Keratinocyte (primary cell): Measurements from ENCODE around the gene NIPBL. TPM values are rescaled to one million over a fixed set of nuclear protein-coding genes. Genes with fewer than 3 reads are reported as not detected.

Experiments
- DNase-seq: peaks from one replicate; pipeline ENCODE4 v3.0.0-alpha.2; 2011; ENCODE audit warnings: low read depth, missing footprints, low spot score
- FAIRE-seq: peaks from 2 replicates; lab custom pipeline; 2011; peaks lifted over from hg19 to GRCh38; lab: Jason Lieb, UNC
- H2AFZ ChIP-seq: 2 replicates; pipeline ENCODE4 v1.6.0; 2012; ENCODE audit warnings: low read length, control low read depth, inconsistent platforms; ENCODE audit not compliant: control insufficient read depth
- H3K27ac ChIP-seq: 2 replicates; pipeline ENCODE4 v1.5.1; 2011; ENCODE audit warnings: low read length; ENCODE audit not compliant: control insufficient read depth, insufficient read depth
- H3K27me3 ChIP-seq: 3 replicates; pipeline ENCODE4 v1.6.0; 2011; ENCODE audit warnings: low read length; ENCODE audit not compliant: control insufficient read depth, insufficient read depth; ENCODE audit errors: extremely low read depth
- H3K36me3 ChIP-seq, 2 experiments: 2 replicates in 1 of 2; 3 replicates in 1 of 2; pipeline ENCODE4 v1.5.1; 2011; ENCODE audit warnings: low read length in 2 of 2, mild to moderate bottlenecking in 1 of 2; ENCODE audit not compliant: control insufficient read depth in 2 of 2, insufficient read depth in 2 of 2; ENCODE audit errors: extremely low read depth in 1 of 2
- H3K4me1 ChIP-seq: 3 replicates; pipeline ENCODE4 v1.5.1; 2011; ENCODE audit warnings: low read length; ENCODE audit not compliant: control insufficient read depth, insufficient read depth; ENCODE audit errors: extremely low read depth
- H3K4me2 ChIP-seq: 3 replicates; pipeline ENCODE4 v1.6.0; 2011; ENCODE audit warnings: low read depth, low read length; ENCODE audit not compliant: control insufficient read depth, insufficient read depth; ENCODE audit errors: extremely low read depth
- H3K4me3 ChIP-seq, 3 experiments: fragments of 200-600 bp in 1 of 3; sonication (generic) in 1 of 3; 2 replicates in 2 of 3; 3 replicates in 1 of 3; pipeline ENCODE4 v1.5.1; 2011 to 2016; ENCODE audit warnings: low read length in 3 of 3, mild to moderate bottlenecking in 3 of 3, control low read depth in 2 of 3, inconsistent platforms in 1 of 3, low read depth in 1 of 3, mixed read lengths in 1 of 3, mixed run types in 1 of 3, moderate library complexity in 1 of 3; ENCODE audit not compliant: control insufficient read depth in 2 of 3, insufficient read depth in 2 of 3; ENCODE audit errors: extremely low read depth in 1 of 3
- H3K79me2 ChIP-seq: 2 replicates; pipeline ENCODE4 v1.6.0; 2012; ENCODE audit warnings: low read length; ENCODE audit not compliant: control insufficient read depth, insufficient read depth
- H3K9ac ChIP-seq: 3 replicates; pipeline ENCODE4 v1.6.0; 2011; ENCODE audit warnings: low read length; ENCODE audit not compliant: control insufficient read depth, insufficient read depth; ENCODE audit errors: extremely low read depth
- H3K9me1 ChIP-seq: 3 replicates; pipeline ENCODE4 v1.6.0; 2011; ENCODE audit warnings: low read length; ENCODE audit not compliant: control insufficient read depth, insufficient read depth; ENCODE audit errors: extremely low read depth
- H3K9me3 ChIP-seq: 2 replicates; pipeline ENCODE4 v1.5.1; 2012; ENCODE audit warnings: low read depth, low read length; ENCODE audit not compliant: control insufficient read depth
- H4K20me1 ChIP-seq: 3 replicates; pipeline ENCODE4 v1.6.0; 2011; ENCODE audit warnings: low read length; ENCODE audit not compliant: control insufficient read depth, insufficient read depth; ENCODE audit errors: extremely low read depth
- EZH2 ChIP-seq: IDR thresholded peaks from one replicate; pipeline ENCODE4 v1.6.1; 2012; ENCODE audit warnings: inconsistent platforms, mild to moderate bottlenecking, low read length, moderate library complexity
- dilution Hi-C: fragments of 300-500 bp; cut with MboI; formaldehyde crosslinking; loops from one replicate; pipeline ENCODE4 v1.7.0; 2020; ENCODE audit warnings: low sequenced_read_pairs; ENCODE audit not compliant: extremely low pct_ligation_motif_present
- polyA plus RNA-seq, 5 experiments: library from polyadenylated mRNA; depleted of rRNA in 3 of 5; stranded (reverse) in 3 of 5; stranded (forward) in 1 of 5; unstranded in 1 of 5; fragments of >200 nt; gene quantifications; 1 replicate in 1 of 5; 2 replicates in 3 of 5; 3 replicates in 1 of 5; pipeline versions ENCODE4 v1.2.1 to v1.2.3, GENCODE V29; 2011 to 2012; ENCODE audit warnings: missing spikeins in 2 of 5, low read depth in 1 of 5, low replicate concordance in 1 of 5
- TF ChIP-seq, protein P1 (sequence below), 3 experiments: IDR thresholded peaks in 1 of 3; conservative IDR thresholded peaks in 1 of 3; optimal IDR thresholded peaks in 1 of 3; 2 replicates in 2 of 3; 3 replicates in 1 of 3; pipeline versions ENCODE3 to v1.5.1; 2011; ENCODE audit warnings: low read length in 3 of 3, mild to moderate bottlenecking in 3 of 3, moderate library complexity in 2 of 3, control low read depth in 1 of 3, inconsistent platforms in 1 of 3; ENCODE audit not compliant: insufficient read depth in 2 of 3; ENCODE audit errors: extremely low read depth in 1 of 3

The NIPBL gene
- polyA plus RNA-seq, 1 donor (not counting 4 experiments of a cell fraction or from before 2014, with no cell fraction given): 23.4 TPM

DNA sequence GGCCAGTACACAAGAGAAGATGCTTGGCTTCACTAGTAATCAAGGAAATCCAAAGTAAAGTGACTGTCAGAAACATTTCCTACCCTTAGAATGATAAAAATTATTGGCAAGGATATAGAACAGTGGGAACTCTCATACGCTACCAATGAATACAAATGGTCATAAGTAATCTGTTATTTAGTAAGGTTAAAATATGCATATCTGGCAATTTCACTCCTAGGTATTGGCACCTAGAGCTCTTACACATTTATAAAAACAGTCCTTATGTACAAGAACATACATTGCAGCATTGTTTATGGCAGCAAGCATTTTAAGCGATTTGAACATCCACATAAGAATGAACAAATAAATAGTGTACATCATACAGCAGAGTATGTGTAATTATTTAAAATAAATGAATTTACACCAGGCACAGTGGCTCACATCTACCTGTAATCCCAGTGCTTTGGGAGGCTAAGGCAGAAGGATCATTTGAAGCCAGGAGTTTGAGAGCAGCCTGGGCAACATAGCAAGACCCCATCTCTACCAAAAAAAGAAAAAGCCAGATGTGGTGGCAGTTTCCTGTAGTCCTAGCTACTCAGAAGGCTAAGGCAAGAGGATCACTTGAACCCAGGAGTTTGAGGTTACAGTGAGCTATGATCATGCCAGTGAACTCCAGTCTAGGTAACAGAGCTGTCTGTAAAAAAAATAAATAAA, 93.3 kb downstream of the NIPBL start:
- H3K36me3 ChIP-seq: peaks cover 2% of the 10 kb centered on the region in 2 experiments
- no peaks in the 10 kb centered on the region for H4K20me1 ChIP-seq
- H3K4me2 ChIP-seq: no peak overlapping the region
- no peaks in the 10 kb centered on the region for H3K27me3 ChIP-seq
- dilution Hi-C loops: no loop called here
- H3K27ac ChIP-seq: no peak overlapping the region
- no peaks in the 10 kb centered on the region for H3K9me1 ChIP-seq
- no peak for DNase-seq
- no peaks in the 10 kb centered on the region for H3K4me1 ChIP-seq
- TF ChIP-seq EZH2: no peak
- TF ChIP-seq, protein P1, sequence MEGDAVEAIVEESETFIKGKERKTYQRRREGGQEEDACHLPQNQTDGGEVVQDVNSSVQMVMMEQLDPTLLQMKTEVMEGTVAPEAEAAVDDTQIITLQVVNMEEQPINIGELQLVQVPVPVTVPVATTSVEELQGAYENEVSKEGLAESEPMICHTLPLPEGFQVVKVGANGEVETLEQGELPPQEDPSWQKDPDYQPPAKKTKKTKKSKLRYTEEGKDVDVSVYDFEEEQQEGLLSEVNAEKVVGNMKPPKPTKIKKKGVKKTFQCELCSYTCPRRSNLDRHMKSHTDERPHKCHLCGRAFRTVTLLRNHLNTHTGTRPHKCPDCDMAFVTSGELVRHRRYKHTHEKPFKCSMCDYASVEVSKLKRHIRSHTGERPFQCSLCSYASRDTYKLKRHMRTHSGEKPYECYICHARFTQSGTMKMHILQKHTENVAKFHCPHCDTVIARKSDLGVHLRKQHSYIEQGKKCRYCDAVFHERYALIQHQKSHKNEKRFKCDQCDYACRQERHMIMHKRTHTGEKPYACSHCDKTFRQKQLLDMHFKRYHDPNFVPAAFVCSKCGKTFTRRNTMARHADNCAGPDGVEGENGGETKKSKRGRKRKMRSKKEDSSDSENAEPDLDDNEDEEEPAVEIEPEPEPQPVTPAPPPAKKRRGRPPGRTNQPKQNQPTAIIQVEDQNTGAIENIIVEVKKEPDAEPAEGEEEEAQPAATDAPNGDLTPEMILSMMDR (optimal IDR thresholded peaks at IDR 0.05 in 1 of 3, IDR thresholded peaks at IDR 0.05 in 1 of 3, conservative IDR thresholded peaks at IDR 0.05 in 1 of 3; ENCODE audit: extremely low read depth in 1 of 3, insufficient read depth in 2 of 3, low read length in 3 of 3): no peak
- no peak overlapping the region for H2AFZ ChIP-seq
- no peaks in the 10 kb centered on the region for H3K79me2 ChIP-seq
- H3K4me3 ChIP-seq: no peak overlapping the region
- no peak for FAIRE-seq
- no peaks in the 10 kb centered on the region for H3K9me3 ChIP-seq
- no peak overlapping the region for H3K9ac ChIP-seq

- TF ChIP-seq, protein P1 (optimal IDR thresholded peaks at IDR 0.05 in 1 of 3, IDR thresholded peaks at IDR 0.05 in 1 of 3, conservative IDR thresholded peaks at IDR 0.05 in 1 of 3; ENCODE audit: extremely low read depth in 1 of 3, insufficient read depth in 2 of 3, low read length in 3 of 3): no peak
- TF ChIP-seq EZH2: no peak
- Histone ChIP-seq H3K4me1 (peaks cover 7% of the 10 kb centered on the region), H3K9ac (no peak overlapping the region), H3K4me2 (no peak overlapping the region), H3K27me3 (no peaks in the 10 kb centered on the region), H2AFZ (no peak overlapping the region), H3K36me3 (peaks cover 3 to 4% of the 10 kb centered on the region in 2 experiments), H3K27ac (no peak overlapping the region), H4K20me1 (no peaks in the 10 kb centered on the region), H3K9me3 (no peaks in the 10 kb centered on the region), H3K79me2 (peaks cover 38% of the 10 kb centered on the region), H3K4me3 (no peak overlapping the region), H3K9me1 (no peaks in the 10 kb centered on the region)
- FAIRE-seq: no peak
- no peak for DNase-seq
- dilution Hi-C loops: no loop called here
These were observed 101.6 kb downstream of the NIPBL start for GRCh38 chr5:36978196-36978595.
